SK-N-MC (cell line): ENCODE measurements around the gene PLXNA4.

Source experiments
- EZH2 ChIP-seq: fragments of 200-600 bp; sonication (generic); IDR thresholded peaks from one replicate; pipeline ENCODE4 v1.6.1; 2017; ENCODE audit warnings: antibody characterized with exemption
- FOXP2 ChIP-seq: optimal IDR thresholded peaks from 2 replicates; pipeline ENCODE3; 2011; ENCODE audit warnings: mild to moderate bottlenecking, moderate library complexity; ENCODE audit not compliant: insufficient read depth; ENCODE audit errors: extremely low read length, control extremely low read depth

DNA sequence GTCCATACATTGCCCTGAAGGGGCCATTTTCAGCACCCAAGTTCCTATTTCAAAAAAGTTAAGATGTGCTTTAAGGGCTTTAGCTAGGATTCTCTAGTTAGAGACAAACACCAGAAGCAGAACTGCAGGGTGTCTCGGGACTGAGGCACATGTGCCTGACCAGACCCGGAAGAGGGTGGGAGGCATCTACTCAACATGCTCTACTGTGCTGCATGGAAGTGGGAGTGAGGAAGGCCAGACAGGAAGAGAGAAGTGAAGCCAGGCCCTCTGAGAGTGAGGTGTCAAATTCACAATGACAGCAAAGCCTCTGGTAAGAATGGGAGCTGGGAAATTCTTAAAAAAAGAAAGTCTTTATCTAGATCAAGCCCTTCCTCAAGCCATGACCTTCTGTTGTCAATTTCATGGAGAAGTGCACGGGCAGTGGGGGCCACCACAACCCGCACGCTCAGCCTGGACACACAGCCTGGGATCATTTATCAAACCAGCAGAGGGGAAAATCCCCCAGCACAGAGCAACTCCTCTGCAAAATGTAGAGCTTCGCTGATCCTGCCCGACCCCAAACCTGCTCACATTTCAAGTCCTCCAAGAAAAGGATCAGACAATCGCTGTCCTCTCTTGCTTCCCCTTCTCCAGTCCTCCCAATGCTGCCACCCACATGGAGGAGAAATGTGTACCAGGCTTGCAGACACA lies 38.7 kb downstream of the PLXNA4 start:
- no peak for TF ChIP-seq EZH2
- TF ChIP-seq FOXP2 = no peak
